ENCODE data around the gene SPHK1.
"Not testable (repeated sequence)": the region's sequence is repeated elsewhere in the genome, so short reads cannot be mapped to it uniquely, and the experiment has no call there.

The SPHK1 gene, protein sequence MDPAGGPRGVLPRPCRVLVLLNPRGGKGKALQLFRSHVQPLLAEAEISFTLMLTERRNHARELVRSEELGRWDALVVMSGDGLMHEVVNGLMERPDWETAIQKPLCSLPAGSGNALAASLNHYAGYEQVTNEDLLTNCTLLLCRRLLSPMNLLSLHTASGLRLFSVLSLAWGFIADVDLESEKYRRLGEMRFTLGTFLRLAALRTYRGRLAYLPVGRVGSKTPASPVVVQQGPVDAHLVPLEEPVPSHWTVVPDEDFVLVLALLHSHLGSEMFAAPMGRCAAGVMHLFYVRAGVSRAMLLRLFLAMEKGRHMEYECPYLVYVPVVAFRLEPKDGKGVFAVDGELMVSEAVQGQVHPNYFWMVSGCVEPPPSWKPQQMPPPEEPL

GRCh38 chr17:76384222-76384986, at the start of gene SPHK1:
Gene SPHK1, plus strand, starts transcription at chr17:76384609. Its CDS starts 1,036 bp downstream, at chr17:76385645.
- DNase-seq (ENCODE audit: low read depth in 2 of 2), result peak; percentile 34 to 38

GRCh38 chr17:76335716-76336381, 48.6 kb upstream of the SPHK1 start:
- no peak for DNase-seq (ENCODE audit: low read depth in 2 of 2)

- DNase-seq (ENCODE audit: low read depth in 2 of 2), result no peak
These were observed 47.5 kb upstream of the SPHK1 start for GRCh38 chr17:76336756-76337412.

- DNase-seq (ENCODE audit: low read depth in 2 of 2), result no peak
These were observed 47.0 kb upstream of the SPHK1 start for GRCh38 chr17:76337413-76337777.

GRCh38 chr17:76341301-76341700, 43.1 kb upstream of the SPHK1 start:
- no peak for DNase-seq (ENCODE audit: low read depth in 2 of 2)

DNA sequence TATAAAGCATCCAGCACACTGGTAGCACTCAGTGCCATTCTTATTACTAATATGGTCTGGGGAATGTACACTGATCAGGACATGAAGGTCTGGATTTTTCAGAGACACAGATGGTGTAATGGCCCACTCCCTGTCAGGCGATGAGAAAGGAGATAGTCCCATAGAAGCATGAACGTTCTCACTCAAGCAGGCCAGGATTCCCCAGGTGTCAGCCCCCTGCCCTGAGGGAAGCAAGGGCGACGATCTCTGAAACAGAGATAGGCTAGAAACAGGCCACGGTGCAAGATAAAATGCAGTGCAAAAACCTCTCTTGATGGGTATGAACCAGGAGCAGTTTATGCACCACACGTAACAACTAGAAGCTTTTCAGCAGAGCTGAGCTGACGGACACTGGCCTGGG, 41.3 kb upstream of the SPHK1 start:
- no peak for DNase-seq (ENCODE audit: low read depth in 2 of 2)

GRCh38 chr17:76345377-76345974, 38.9 kb upstream of the SPHK1 start:
- no peak for DNase-seq (ENCODE audit: low read depth in 2 of 2)

DNA sequence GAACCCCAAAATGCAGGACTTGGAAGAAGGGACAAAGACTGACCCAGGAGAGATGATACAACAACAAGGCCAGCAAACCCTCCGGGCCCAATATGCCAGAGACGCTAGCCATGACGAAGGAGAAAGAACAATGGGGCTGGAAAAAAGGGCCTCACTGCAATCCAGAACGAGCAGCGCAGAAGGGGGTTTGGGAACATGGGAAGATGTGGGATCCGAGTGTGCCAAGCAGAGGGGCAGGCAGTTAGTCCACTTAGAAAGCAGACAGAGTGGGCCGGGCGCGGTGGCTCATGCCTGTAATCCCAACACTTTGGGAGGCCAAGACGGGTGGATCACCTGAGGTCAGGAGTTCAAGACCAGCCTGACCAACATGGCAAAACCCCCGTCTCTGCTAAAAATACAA, 37.5 kb upstream of the SPHK1 start:
- not testable (repeated sequence) for DNase-seq (ENCODE audit: low read depth in 2 of 2)

DNA sequence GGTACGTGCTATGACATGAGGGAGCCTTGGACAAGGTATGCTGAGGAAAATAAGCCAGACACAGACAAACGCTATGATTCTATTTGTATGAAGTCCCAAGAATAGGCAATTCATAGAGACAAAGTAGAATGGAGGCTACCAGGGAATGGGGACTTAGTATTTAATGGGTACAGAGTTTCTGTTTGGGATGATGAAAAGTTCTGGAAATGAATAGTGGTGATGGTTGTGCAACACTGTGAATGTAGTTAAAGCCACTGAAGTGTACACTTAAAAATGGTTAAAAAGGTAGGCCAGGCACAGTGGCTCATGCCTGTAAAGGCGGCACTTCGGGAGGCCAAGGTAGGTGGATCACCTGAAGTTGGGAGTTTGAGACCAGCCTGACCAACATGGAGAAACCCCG, 33.9 kb upstream of the SPHK1 start:
- DNase-seq (ENCODE audit: low read depth in 2 of 2), result no peak

GRCh38 chr17:76351526-76352071, 32.8 kb upstream of the SPHK1 start:
- no peak for DNase-seq (ENCODE audit: low read depth in 2 of 2)

DNA sequence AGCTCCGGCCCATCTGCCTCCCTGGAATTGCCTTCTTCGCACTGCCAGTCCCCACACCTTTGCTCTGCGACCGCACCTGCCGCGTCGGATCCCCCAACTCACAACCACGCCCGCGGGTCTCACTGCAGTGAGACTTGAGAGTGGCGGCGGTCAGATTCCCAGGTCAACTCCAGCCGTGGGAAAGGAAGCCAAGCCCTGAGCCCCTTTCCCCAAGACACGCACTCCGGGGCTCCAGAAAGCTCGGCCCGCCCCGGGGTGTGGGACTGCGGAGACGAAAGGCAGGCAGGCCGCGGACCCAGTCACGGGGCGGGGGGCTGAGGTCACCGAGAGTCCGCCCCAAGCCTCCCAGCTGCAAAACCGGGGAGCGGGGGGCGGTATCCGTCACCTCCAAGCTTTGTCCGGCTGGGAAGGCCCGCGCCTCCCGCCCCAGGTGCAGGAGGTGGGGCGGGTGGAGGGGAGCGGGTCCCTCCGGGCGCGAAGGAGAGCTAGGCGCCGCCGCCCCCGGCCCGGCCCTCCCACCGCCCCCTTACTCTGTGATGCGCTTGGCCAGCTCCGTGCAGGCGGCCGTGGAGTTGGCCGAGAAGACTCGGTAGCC, 31.3 kb upstream of the SPHK1 start:
- DNase-seq (ENCODE audit: low read depth in 2 of 2), result no peak

DNA sequence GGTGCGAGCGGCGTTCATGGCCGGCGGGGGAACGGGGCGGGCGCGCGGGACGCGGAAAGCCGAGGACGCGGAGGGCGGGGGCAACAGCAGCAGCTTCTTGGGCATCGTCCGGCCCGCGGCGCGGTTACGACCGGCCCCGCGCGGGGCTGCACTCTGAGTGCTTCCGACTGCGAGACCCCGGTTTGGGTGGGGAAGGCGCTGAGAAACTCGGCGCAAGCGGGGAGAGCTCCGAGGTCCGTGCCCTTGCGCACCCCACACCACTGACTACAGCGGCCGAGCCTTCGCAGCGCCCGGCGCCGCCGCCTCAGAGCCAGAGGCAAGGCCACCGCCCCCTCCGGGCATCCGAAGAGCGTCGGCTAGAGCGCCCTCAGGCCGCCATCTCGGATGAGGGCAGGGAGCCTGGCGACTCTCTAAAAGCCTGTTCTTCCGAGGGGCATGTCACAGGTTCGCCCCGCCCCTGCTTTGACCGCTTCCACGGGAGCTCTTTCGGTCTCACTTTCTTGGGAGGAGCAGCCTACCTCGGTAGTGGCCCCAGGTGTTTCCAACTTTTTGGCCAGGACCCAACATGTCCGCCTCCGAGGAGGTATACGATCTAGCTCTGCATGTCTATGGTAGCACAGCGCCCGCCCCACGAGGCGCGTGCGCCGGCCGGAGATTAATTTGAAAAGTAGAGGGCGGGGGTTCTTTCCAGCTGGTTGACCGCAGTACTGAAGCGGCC, 30.7 kb upstream of the SPHK1 start, which contains the start of gene PRPSAP1:
Gene PRPSAP1, minus strand, starts transcription at position 318 of the 718 bp plus-strand sequence. Its CDS starts 213 bp downstream, at position 105.
- DNase-seq (ENCODE audit: low read depth in 2 of 2), result peak; percentile 58 to 61

DNA sequence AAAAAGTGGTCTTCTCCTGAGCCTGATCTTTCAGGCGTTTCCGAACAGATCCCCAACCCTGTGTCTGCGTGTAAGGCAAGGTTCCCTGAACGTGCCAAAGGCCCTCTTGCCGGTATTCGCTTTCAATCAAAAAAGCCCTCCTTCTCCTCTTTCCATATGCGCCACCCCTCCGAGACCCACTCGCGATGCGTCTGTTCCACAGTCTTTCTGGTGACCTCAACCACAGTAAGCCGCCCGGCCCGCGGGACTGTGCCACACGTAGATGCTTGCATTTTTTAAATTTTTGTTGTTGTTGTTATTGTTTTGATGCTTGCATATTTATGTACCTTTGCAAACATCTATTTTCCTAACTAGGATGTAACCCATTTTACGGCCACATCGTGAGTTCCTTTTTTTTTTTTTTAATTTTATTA, 30.1 kb upstream of the SPHK1 start:
- no peak for DNase-seq (ENCODE audit: low read depth in 2 of 2)

DNA sequence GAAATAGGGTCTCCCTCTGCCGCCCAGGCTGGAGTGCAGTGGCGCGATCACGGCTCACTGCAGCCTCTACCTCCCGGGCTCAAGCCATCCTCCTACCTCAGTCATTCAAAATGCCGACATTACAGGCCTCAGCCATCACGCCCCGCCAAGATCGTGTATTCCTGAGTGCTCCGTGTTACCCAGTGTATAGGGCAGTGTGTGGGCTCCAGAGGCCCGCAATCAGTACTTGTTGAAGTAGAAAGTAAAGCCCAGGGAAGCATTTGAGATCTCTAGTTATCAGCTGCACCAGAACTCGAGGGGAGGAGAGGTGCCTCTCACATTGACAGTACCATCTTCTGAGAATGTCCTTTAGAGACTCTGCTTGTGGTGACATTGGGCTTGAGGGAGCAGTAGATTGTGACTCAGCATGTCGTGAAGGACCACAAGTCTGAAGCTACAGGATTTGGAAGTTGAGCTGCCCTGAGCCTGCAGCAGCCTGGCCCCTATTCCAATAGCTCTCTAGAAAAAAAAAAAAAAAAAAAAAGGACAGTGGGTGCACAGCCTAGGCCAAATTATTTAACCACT, 29.6 kb upstream of the SPHK1 start:
- no peak for DNase-seq (ENCODE audit: low read depth in 2 of 2)

GRCh38 chr17:76356803-76357456, 27.5 kb upstream of the SPHK1 start:
- DNase-seq (ENCODE audit: low read depth in 2 of 2), result no peak

GRCh38 chr17:76357597-76358158, 26.7 kb upstream of the SPHK1 start:
- no peak for DNase-seq (ENCODE audit: low read depth in 2 of 2)

GRCh38 chr17:76359375-76359774, 25.0 kb upstream of the SPHK1 start:
- no peak for DNase-seq (ENCODE audit: low read depth in 2 of 2)

DNA sequence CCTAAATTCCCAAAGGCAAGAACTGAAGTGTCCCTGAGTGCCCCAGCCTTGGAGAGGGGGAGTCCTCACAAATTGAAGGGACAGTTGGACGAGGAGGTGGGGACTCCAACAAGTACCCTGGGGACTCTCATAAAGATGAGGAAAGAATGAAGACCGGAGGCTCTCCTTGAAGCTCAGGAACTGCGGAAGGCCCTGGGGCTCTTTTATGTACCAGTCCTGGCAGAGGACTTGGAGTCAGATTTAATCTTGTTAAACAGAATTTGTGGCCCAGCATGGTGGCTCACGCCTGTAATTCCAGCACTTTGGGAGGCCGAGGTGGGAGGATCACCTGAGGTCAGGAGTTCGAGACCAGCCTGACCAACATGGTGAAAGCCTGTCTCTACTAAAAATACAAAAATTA, 24.6 kb upstream of the SPHK1 start:
- DNase-seq (ENCODE audit: low read depth in 2 of 2), result not testable (repeated sequence)

DNA sequence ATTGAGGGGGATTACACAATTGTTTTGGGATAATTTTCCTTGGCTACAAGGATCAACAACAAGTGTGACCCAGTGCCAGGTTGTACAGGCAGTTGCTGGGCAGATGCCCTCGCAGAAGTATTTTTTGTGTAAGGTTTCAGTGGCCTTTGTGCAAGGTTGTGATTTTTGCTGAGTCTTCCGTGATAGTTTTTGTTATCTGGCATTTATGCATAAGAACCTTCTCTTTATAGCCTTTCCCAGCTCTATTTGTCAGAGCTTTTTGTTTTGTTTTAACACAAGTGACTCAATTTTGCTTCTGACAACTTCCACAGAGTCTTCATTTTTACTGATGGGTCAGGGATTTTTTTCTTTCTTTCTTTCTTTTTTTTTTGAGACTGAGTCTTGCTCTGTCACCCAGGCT, 23.9 kb upstream of the SPHK1 start:
- DNase-seq (ENCODE audit: low read depth in 2 of 2), result no peak
